ENCODE data around the gene GALNT12. TPM values are rescaled to one million over a fixed set of nuclear protein-coding genes. Genes with fewer than 3 reads are reported as not detected.

Gene GALNT12
- total RNA-seq, result 1.0 and 2.6 TPM in 2 replicates

GRCh38 chr9:98807070-98807813 is at the start of gene GALNT12:
Gene GALNT12 (plus strand): TSS chr9:98807670. CDS start chr9:98807699, 29 bp downstream.
- FAIRE-seq (no peak), DNase-seq (ENCODE audit: low read depth) (no peak)
- Histone ChIP-seq H3K36me3 (ENCODE audit: control insufficient read depth, insufficient read depth, low read length) (no peaks in the 10 kb centered on the region), H3K27me3 (ENCODE audit: control insufficient read depth, insufficient read depth, low read length) (no peaks in the 10 kb centered on the region), H3K4me3 (ENCODE audit: low read depth, low read length) (peak within 1 kb of the TSS; percentile 41)
- TF ChIP-seq CTCF (IDR thresholded peaks at IDR 0.05; ENCODE audit: insufficient read depth, low read length, severe bottlenecking), result no peak

GRCh38 chr9:98760231-98760630 is 47.2 kb upstream of the GALNT12 start:
- Histone ChIP-seq H3K27me3 (ENCODE audit: control insufficient read depth, insufficient read depth, low read length) (no peaks in the 10 kb centered on the region), H3K36me3 (ENCODE audit: control insufficient read depth, insufficient read depth, low read length) (peaks cover 2% of the 10 kb centered on the region), H3K4me3 (ENCODE audit: low read depth, low read length) (no peak overlapping the region)
- DNase-seq (ENCODE audit: low read depth) (no peak), FAIRE-seq (no peak)
- no peak for TF ChIP-seq CTCF (IDR thresholded peaks at IDR 0.05; ENCODE audit: insufficient read depth, low read length, severe bottlenecking)

- no peak for TF ChIP-seq CTCF (IDR thresholded peaks at IDR 0.05; ENCODE audit: insufficient read depth, low read length, severe bottlenecking)
- FAIRE-seq (no peak), DNase-seq (ENCODE audit: low read depth) (peak; percentile 67)
- H3K4me3 ChIP-seq (ENCODE audit: low read depth, low read length), result no peak overlapping the region
- H3K27me3 ChIP-seq (ENCODE audit: control insufficient read depth, insufficient read depth, low read length), result no peaks in the 10 kb centered on the region
- peaks cover 8% of the 10 kb centered on the region for H3K36me3 ChIP-seq (ENCODE audit: control insufficient read depth, insufficient read depth, low read length)
Measured at GRCh38 chr9:98763986-98764745, 43.3 kb upstream of the GALNT12 start.

- FAIRE-seq, result no peak
- DNase-seq (ENCODE audit: low read depth), result peak; percentile 76
- no peak for TF ChIP-seq CTCF (IDR thresholded peaks at IDR 0.05; ENCODE audit: insufficient read depth, low read length, severe bottlenecking)
- peaks cover 8% of the 10 kb centered on the region for H3K36me3 ChIP-seq (ENCODE audit: control insufficient read depth, insufficient read depth, low read length)
- no peak overlapping the region for H3K4me3 ChIP-seq (ENCODE audit: low read depth, low read length)
- H3K27me3 ChIP-seq (ENCODE audit: control insufficient read depth, insufficient read depth, low read length), result no peaks in the 10 kb centered on the region
Measured at GRCh38 chr9:98765256-98765655, 42.2 kb upstream of the GALNT12 start.

- FAIRE-seq (no peak), DNase-seq (ENCODE audit: low read depth) (peak; percentile 59)
- TF ChIP-seq CTCF (IDR thresholded peaks at IDR 0.05; ENCODE audit: insufficient read depth, low read length, severe bottlenecking), result no peak
- Histone ChIP-seq H3K27me3 (ENCODE audit: control insufficient read depth, insufficient read depth, low read length) (no peaks in the 10 kb centered on the region), H3K36me3 (ENCODE audit: control insufficient read depth, insufficient read depth, low read length) (peaks cover 13% of the 10 kb centered on the region), H3K4me3 (ENCODE audit: low read depth, low read length) (no peak overlapping the region)
Measured at GRCh38 chr9:98766586-98766985, 40.9 kb upstream of the GALNT12 start.
